Measurements from ENCODE around the gene IGSF6. TPM values are rescaled to one million over a fixed set of nuclear protein-coding genes. Genes with fewer than 3 reads are reported as not detected.

The IGSF6 gene
- total RNA-seq, 1 experiment from 2014 or later, result not detected

- WGBS (ENCODE audit: extremely low coverage, insufficient read length, low lambda C conversion rate), result no CpG with 5 or more reads among the region's 9 CpGs
- no peak overlapping the region for H2BK120ac ChIP-seq (ENCODE audit: low read depth, low read length, poor library complexity, severe bottlenecking)
- H3K14ac ChIP-seq (ENCODE audit: insufficient read depth, low read length), result no peak overlapping the region
- H3T11ph ChIP-seq (ENCODE audit: low read length), result no peak overlapping the region
- no peak overlapping the region for H3K4ac ChIP-seq (ENCODE audit: low read depth, low read length)
- no peaks in the 10 kb centered on the region for H4K20me1 ChIP-seq (ENCODE audit: control insufficient read depth, insufficient read depth, insufficient read length)
- no peak overlapping the region for H2BK5ac ChIP-seq (ENCODE audit: insufficient read length, low read length)
- no peak overlapping the region for H2AK5ac ChIP-seq (ENCODE audit: insufficient read length, low read length)
- no peak overlapping the region for H4K8ac ChIP-seq (replicated peaks; ENCODE audit: insufficient read length, low read depth, low read length)
- no peak overlapping the region for H4K5ac ChIP-seq (ENCODE audit: insufficient read length, low read depth, low read length)
- H3K79me2 ChIP-seq (ENCODE audit: insufficient read depth, low read length), result peaks cover 1% of the 10 kb centered on the region; the same call in 1 of the 2 replicates
- Mint-ChIP-seq H3K27me3 (ENCODE audit: low read depth) (no peaks in the 10 kb centered on the region), H3K27ac (0 out of 7 replicates have a peak overlapping the region, but pooled peaks of 1 of the 3 experiments have one; percentile 17), H3K4me3 (no peak overlapping the region), H3K4me1 (no peaks in the 10 kb centered on the region), H3K36me3 (ENCODE audit: insufficient read depth in 1 of 3, low read depth in 3 of 3) (no peaks in the 10 kb centered on the region), H3K9me3 (no peaks in the 10 kb centered on the region)
- no peak overlapping the region for H3K27ac ChIP-seq (ENCODE audit: insufficient read length, low read depth, low read length)
- DNase-seq, result no peak
- H3K23me2 ChIP-seq (ENCODE audit: insufficient read length, low read depth, low read length, poor library complexity, severe bottlenecking), result no peaks in the 10 kb centered on the region
- no peaks in the 10 kb centered on the region for H3K9me3 ChIP-seq (ENCODE audit: control insufficient read depth, low read depth, low read length)
- no peak overlapping the region for H3K56ac ChIP-seq (ENCODE audit: insufficient read length, low read depth, low read length)
- no peak overlapping the region for H3K9ac ChIP-seq (ENCODE audit: extremely low read depth, insufficient read length, low read length)
- H2AFZ ChIP-seq (ENCODE audit: low read length), result no peak overlapping the region
- no peak overlapping the region for H2BK15ac ChIP-seq (ENCODE audit: low read depth, low read length)
- no peak overlapping the region for H3K23ac ChIP-seq (ENCODE audit: insufficient read length, low read depth, low read length)
- H2BK20ac ChIP-seq (ENCODE audit: low read depth, low read length, poor library complexity, severe bottlenecking), result no peak overlapping the region
- no peaks in the 10 kb centered on the region for H3K27me3 ChIP-seq (ENCODE audit: insufficient read depth, low read length)
- H3K18ac ChIP-seq (ENCODE audit: insufficient read length, low read depth, low read length), result no peak overlapping the region
- H3K4me2 ChIP-seq (ENCODE audit: insufficient read depth, insufficient read length, low read length), result no peak overlapping the region
- H3K79me1 ChIP-seq (ENCODE audit: insufficient read depth, low read depth, low read length, poor library complexity, severe bottlenecking), result no peaks in the 10 kb centered on the region
- H3K4me1 ChIP-seq (ENCODE audit: insufficient read depth, low read length), result no peaks in the 10 kb centered on the region
- no peak overlapping the region for H2BK12ac ChIP-seq (ENCODE audit: insufficient read length, low read depth, low read length)
- TF ChIP-seq CTCF (conservative IDR thresholded peaks at IDR 0.05), result no peak
- no peak overlapping the region for H4K91ac ChIP-seq (ENCODE audit: insufficient read length, low read depth, low read length)
Measured at GRCh38 chr16:21645261-21645721, 7.1 kb downstream of the IGSF6 start.
